ENCODE data around the gene KAZALD1. TPM values are rescaled to one million over a fixed set of nuclear protein-coding genes. Genes with fewer than 3 reads are reported as not detected.

The KAZALD1 gene
- total RNA-seq, 1 donor: 0.42 TPM

- Histone ChIP-seq H3K27me3 (ENCODE audit: insufficient read depth, low read length) (peaks cover 36% of the 10 kb centered on the region), H3K4me1 (ENCODE audit: insufficient read depth, low read length) (no peaks in the 10 kb centered on the region), H3K9me3 (ENCODE audit: low read depth, low read length) (no peaks in the 10 kb centered on the region), H3K4me3 (ENCODE audit: low read length) (no peak overlapping the region)
Measured at GRCh38 chr10:101087376-101087775, 25.6 kb downstream of the KAZALD1 start.

- no peaks in the 10 kb centered on the region for H3K9me3 ChIP-seq (ENCODE audit: low read depth, low read length)
- H3K4me3 ChIP-seq (ENCODE audit: low read length): no peak overlapping the region
- H3K4me1 ChIP-seq (ENCODE audit: insufficient read depth, low read length): no peaks in the 10 kb centered on the region
- peaks cover 36% of the 10 kb centered on the region for H3K27me3 ChIP-seq (ENCODE audit: insufficient read depth, low read length)
Measured at GRCh38 chr10:101087965-101088364, 26.2 kb downstream of the KAZALD1 start.

GRCh38 chr10:101089520-101090299 lies 27.9 kb downstream of the KAZALD1 start:
- no peak overlapping the region for H3K4me3 ChIP-seq (ENCODE audit: low read length)
- H3K27me3 ChIP-seq (ENCODE audit: insufficient read depth, low read length): peaks cover 33% of the 10 kb centered on the region
- H3K9me3 ChIP-seq (ENCODE audit: low read depth, low read length): no peaks in the 10 kb centered on the region
- no peaks in the 10 kb centered on the region for H3K4me1 ChIP-seq (ENCODE audit: insufficient read depth, low read length)

- H3K4me1 ChIP-seq (ENCODE audit: insufficient read depth, low read length): no peaks in the 10 kb centered on the region
- H3K9me3 ChIP-seq (ENCODE audit: low read depth, low read length): no peaks in the 10 kb centered on the region
- H3K27me3 ChIP-seq (ENCODE audit: insufficient read depth, low read length): peaks cover 30% of the 10 kb centered on the region
- H3K4me3 ChIP-seq (ENCODE audit: low read length): no peak overlapping the region
Measured at GRCh38 chr10:101090597-101090996, 28.8 kb downstream of the KAZALD1 start.

- Histone ChIP-seq H3K9me3 (ENCODE audit: low read depth, low read length) (no peaks in the 10 kb centered on the region), H3K4me1 (ENCODE audit: insufficient read depth, low read length) (no peaks in the 10 kb centered on the region), H3K27me3 (ENCODE audit: insufficient read depth, low read length) (peaks cover 25% of the 10 kb centered on the region), H3K4me3 (ENCODE audit: low read length) (no peak overlapping the region)
Measured at GRCh38 chr10:101091546-101092290, 29.9 kb downstream of the KAZALD1 start.

- H3K4me3 ChIP-seq (ENCODE audit: low read length): no peak overlapping the region
- H3K4me1 ChIP-seq (ENCODE audit: insufficient read depth, low read length): no peaks in the 10 kb centered on the region
- peaks cover 17% of the 10 kb centered on the region for H3K27me3 ChIP-seq (ENCODE audit: insufficient read depth, low read length)
- H3K9me3 ChIP-seq (ENCODE audit: low read depth, low read length): no peaks in the 10 kb centered on the region
Measured at GRCh38 chr10:101092881-101093354, 31.1 kb downstream of the KAZALD1 start.

GRCh38 chr10:101094121-101094879 lies 32.5 kb downstream of the KAZALD1 start:
- Histone ChIP-seq H3K27me3 (ENCODE audit: insufficient read depth, low read length) (peaks cover 8% of the 10 kb centered on the region), H3K9me3 (ENCODE audit: low read depth, low read length) (no peaks in the 10 kb centered on the region), H3K4me3 (ENCODE audit: low read length) (no peak overlapping the region), H3K4me1 (ENCODE audit: insufficient read depth, low read length) (no peaks in the 10 kb centered on the region)

- Histone ChIP-seq H3K4me3 (ENCODE audit: low read length) (no peak overlapping the region), H3K9me3 (ENCODE audit: low read depth, low read length) (no peaks in the 10 kb centered on the region), H3K4me1 (ENCODE audit: insufficient read depth, low read length) (no peaks in the 10 kb centered on the region), H3K27me3 (ENCODE audit: insufficient read depth, low read length) (peaks cover 11% of the 10 kb centered on the region)
Measured at GRCh38 chr10:101095004-101095403, 33.2 kb downstream of the KAZALD1 start.

GRCh38 chr10:101095550-101096213 lies 33.9 kb downstream of the KAZALD1 start:
- Histone ChIP-seq H3K9me3 (ENCODE audit: low read depth, low read length) (no peaks in the 10 kb centered on the region), H3K4me3 (ENCODE audit: low read length) (no peak overlapping the region), H3K27me3 (ENCODE audit: insufficient read depth, low read length) (peaks cover 11% of the 10 kb centered on the region), H3K4me1 (ENCODE audit: insufficient read depth, low read length) (no peaks in the 10 kb centered on the region)

- peaks cover 11% of the 10 kb centered on the region for H3K27me3 ChIP-seq (ENCODE audit: insufficient read depth, low read length)
- no peaks in the 10 kb centered on the region for H3K4me1 ChIP-seq (ENCODE audit: insufficient read depth, low read length)
- no peaks in the 10 kb centered on the region for H3K9me3 ChIP-seq (ENCODE audit: low read depth, low read length)
- no peak overlapping the region for H3K4me3 ChIP-seq (ENCODE audit: low read length)
Measured at GRCh38 chr10:101096378-101096777, 34.6 kb downstream of the KAZALD1 start.

GRCh38 chr10:101097881-101098280 lies 36.1 kb downstream of the KAZALD1 start:
- peaks cover 9% of the 10 kb centered on the region for H3K27me3 ChIP-seq (ENCODE audit: insufficient read depth, low read length)
- no peaks in the 10 kb centered on the region for H3K4me1 ChIP-seq (ENCODE audit: insufficient read depth, low read length)
- H3K9me3 ChIP-seq (ENCODE audit: low read depth, low read length): no peaks in the 10 kb centered on the region
- no peak overlapping the region for H3K4me3 ChIP-seq (ENCODE audit: low read length)

- peaks cover 7% of the 10 kb centered on the region for H3K27me3 ChIP-seq (ENCODE audit: insufficient read depth, low read length)
Measured at GRCh38 chr10:101099901-101100300, 38.1 kb downstream of the KAZALD1 start.

GRCh38 chr10:101101372-101101881 lies 39.6 kb downstream of the KAZALD1 start:
- peaks cover 7% of the 10 kb centered on the region for H3K27me3 ChIP-seq (ENCODE audit: insufficient read depth, low read length)
- no peaks in the 10 kb centered on the region for H3K4me1 ChIP-seq (ENCODE audit: insufficient read depth, low read length)
- no peaks in the 10 kb centered on the region for H3K9me3 ChIP-seq (ENCODE audit: low read depth, low read length)
- H3K4me3 ChIP-seq (ENCODE audit: low read length): no peak overlapping the region

More at GRCh38 chr10:101099901-101100300, 38.1 kb downstream of the KAZALD1 start:
- no peaks in the 10 kb centered on the region for H3K4me1 ChIP-seq (ENCODE audit: insufficient read depth, low read length)
- no peak overlapping the region for H3K4me3 ChIP-seq (ENCODE audit: low read length)
- no peaks in the 10 kb centered on the region for H3K9me3 ChIP-seq (ENCODE audit: low read depth, low read length)

- H3K4me3 ChIP-seq (ENCODE audit: low read length): no peak overlapping the region
- peaks cover 7% of the 10 kb centered on the region for H3K27me3 ChIP-seq (ENCODE audit: insufficient read depth, low read length)
- H3K9me3 ChIP-seq (ENCODE audit: low read depth, low read length): no peaks in the 10 kb centered on the region
- no peaks in the 10 kb centered on the region for H3K4me1 ChIP-seq (ENCODE audit: insufficient read depth, low read length)
Measured at GRCh38 chr10:101103430-101103829, 41.6 kb downstream of the KAZALD1 start.

Measured in mononuclear cell (primary cell).